Spleen (tissue), 11 donors: Measurements from ENCODE around the gene KCTD5. TPM values are rescaled to one million over a fixed set of nuclear protein-coding genes. Genes with fewer than 3 reads are reported as not detected.
A peak's percentile ranks its signal among the peaks of the same experiment; 100 is the strongest.

Experiments used
- DNase-seq: peaks from one replicate; pipeline ENCODE4 v3.0.0-alpha.2; 2020
- H3K27ac ChIP-seq, 8 donors: fragments of 200-600 bp; sonication (generic) in 7 of 8; 1 replicate in 4 of 8; 2 replicates in 4 of 8; pipeline versions ENCODE4 v1.5.0 to v1.8.0; 2016 to 2021; ENCODE audit warnings: inconsistent platforms in 4 of 8, mild to moderate bottlenecking in 4 of 8, moderate library complexity in 1 of 8
- H3K27me3 ChIP-seq, 7 donors: fragments of 200-600 bp; sonication (generic) in 6 of 7; replicated peaks in 1 of 7; 1 replicate in 4 of 7; 2 replicates in 3 of 7; pipeline versions ENCODE4 v1.5.0 to v1.8.0; 2016 to 2021; ENCODE audit warnings: inconsistent platforms in 3 of 7, mild to moderate bottlenecking in 1 of 7
- H3K36me3 ChIP-seq, 6 donors: fragments of 200-600 bp; sonication (generic) in 5 of 6; 1 replicate in 4 of 6; 2 replicates in 2 of 6; pipeline versions ENCODE4 v1.5.0 to v1.8.0; 2016 to 2021; ENCODE audit warnings: inconsistent platforms in 2 of 6
- H3K4me1 ChIP-seq, 6 donors: fragments of 200-600 bp; sonication (generic) in 5 of 6; 1 replicate in 3 of 6; 2 replicates in 3 of 6; pipeline versions ENCODE4 v1.5.0 to v1.8.0; 2016 to 2021; ENCODE audit warnings: inconsistent platforms in 3 of 6
- H3K4me3 ChIP-seq, 8 donors: fragments of 200-600 bp; sonication (generic) in 7 of 8; 1 replicate in 4 of 8; 2 replicates in 4 of 8; pipeline versions ENCODE4 v1.5.0 to v1.8.0; 2016 to 2021; ENCODE audit warnings: inconsistent platforms in 4 of 8, mild to moderate bottlenecking in 4 of 8, moderate library complexity in 2 of 8
- H3K9me3 ChIP-seq, 8 donors: fragments of 200-600 bp; sonication (generic) in 7 of 8; 1 replicate in 4 of 8; 2 replicates in 4 of 8; pipeline versions ENCODE4 v1.5.0 to v1.8.0; 2016 to 2021; ENCODE audit warnings: inconsistent platforms in 4 of 8
- POLR2A ChIP-seq, 3 donors: fragments of 450-650 bp; IDR thresholded peaks; one replicate each; pipeline ENCODE4 v1.5.1; 2017; ENCODE audit warnings: antibody characterized with exemption in 3 of 3, mild to moderate bottlenecking in 1 of 3
- POLR2AphosphoS5 ChIP-seq, 3 donors: sonication (generic); formaldehyde crosslinking; IDR thresholded peaks; one replicate each; pipeline ENCODE4 v1.5.1; 2017; ENCODE audit warnings: antibody characterized with exemption in 3 of 3
- WGBS, 5 donors: extraction: QIAGEN DNeasy Blood & Tissue Kit in 3 of 5; methylation state at CpG; one replicate each; pipeline versions ENCODE4 v1.1.5 to v1.1.7; 2013 to 2018; 5-methylcytosine and 5-hydroxymethylcytosine counted together
- intact Hi-C: fragments of 100-400 bp; cut with DNase I; formaldehyde crosslinking; loops from one replicate; pipeline ENCODE4 v1.15.0; 2023; ENCODE audit warnings: low total_unique reads
- polyA plus RNA-seq, 3 donors: library from polyadenylated mRNA; stranded (reverse); fragments of 200-250 nt; gene quantifications; one replicate each; pipeline ENCODE4 v1.2.1, GENCODE V29; 2013
- total RNA-seq, 7 donors: library from RNA; depleted of rRNA in 3 of 7; stranded (reverse); fragments of >200 nt in 3 of 7; fragmentation: NEBNext Ultra II Directional in 4 of 7; extraction: Animal tissue kit (Norgen Biotek cat#: 25700) in 4 of 7; gene quantifications; one replicate each; pipeline versions ENCODE4 v1.1.0 to v1.2.1, GENCODE V29; 2016 to 2021
- TF ChIP-seq, protein P1 (sequence below), 11 experiments: fragments of 200-600 bp in 7 of 11; fragments of 450-650 bp in 4 of 11; sonication (generic) in 4 of 11; IDR thresholded peaks in 8 of 11; conservative IDR thresholded peaks in 3 of 11; 1 replicate in 7 of 11; 2 replicates in 4 of 11; pipeline versions ENCODE4 v1.4.0 to v1.8.0; 2016 to 2021; ENCODE audit warnings: antibody characterized with exemption in 11 of 11, inconsistent platforms in 4 of 11, mild to moderate bottlenecking in 1 of 11
- donor health status: healthy with polysubstance abuse.
- donor health status: DM: no; HTN: no; CAD: no; lungs with moderate emphysema.
- donor health status: DM: no; HTN: no; CAD: no.
- donor health status: Bipolar disorder and iron deficiency.
- donor health status: healthy.
- donor health status: DM: no; HTN: no; CAD: no.
- donor health status: DM: yes; HTN: yes; CAD: no.

Gene KCTD5
- total and polyA plus RNA-seq, 10 donors: 13.1 to 32.1 (median 26.5) TPM

- Histone ChIP-seq H3K4me3 (no peak overlapping the region), H3K27me3 (no peaks in the 10 kb centered on the region), H3K27ac (no peak overlapping the region), H3K4me1 (peaks cover 12 to 57% (median 46%) of the 10 kb centered on the region in 6 donors), H3K9me3 (no peaks in the 10 kb centered on the region), H3K36me3 (peaks cover 0 to 40% (median 25%) of the 10 kb centered on the region in 6 donors)
- no peak for DNase-seq
- WGBS, 5 donors: 92 to 95% (median 94%) methylated on average over 11 of the region's 11 CpGs
- intact Hi-C loops: no loop called here
- TF ChIP-seq POLR2AphosphoS5 (IDR thresholded peaks at IDR 0.05) (no peak), POLR2A (IDR thresholded peaks at IDR 0.05) (no peak)
- TF ChIP-seq, protein P1, sequence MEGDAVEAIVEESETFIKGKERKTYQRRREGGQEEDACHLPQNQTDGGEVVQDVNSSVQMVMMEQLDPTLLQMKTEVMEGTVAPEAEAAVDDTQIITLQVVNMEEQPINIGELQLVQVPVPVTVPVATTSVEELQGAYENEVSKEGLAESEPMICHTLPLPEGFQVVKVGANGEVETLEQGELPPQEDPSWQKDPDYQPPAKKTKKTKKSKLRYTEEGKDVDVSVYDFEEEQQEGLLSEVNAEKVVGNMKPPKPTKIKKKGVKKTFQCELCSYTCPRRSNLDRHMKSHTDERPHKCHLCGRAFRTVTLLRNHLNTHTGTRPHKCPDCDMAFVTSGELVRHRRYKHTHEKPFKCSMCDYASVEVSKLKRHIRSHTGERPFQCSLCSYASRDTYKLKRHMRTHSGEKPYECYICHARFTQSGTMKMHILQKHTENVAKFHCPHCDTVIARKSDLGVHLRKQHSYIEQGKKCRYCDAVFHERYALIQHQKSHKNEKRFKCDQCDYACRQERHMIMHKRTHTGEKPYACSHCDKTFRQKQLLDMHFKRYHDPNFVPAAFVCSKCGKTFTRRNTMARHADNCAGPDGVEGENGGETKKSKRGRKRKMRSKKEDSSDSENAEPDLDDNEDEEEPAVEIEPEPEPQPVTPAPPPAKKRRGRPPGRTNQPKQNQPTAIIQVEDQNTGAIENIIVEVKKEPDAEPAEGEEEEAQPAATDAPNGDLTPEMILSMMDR (IDR thresholded peaks at IDR 0.05 in 8 of 11, conservative IDR thresholded peaks at IDR 0.05 in 3 of 11): no peak
Measured at GRCh38 chr16:2690852-2691251, 8.5 kb downstream of the KCTD5 start.

- peaks cover 12 to 56% (median 45%) of the 10 kb centered on the region in 6 donors for H3K4me1 ChIP-seq
- H3K36me3 ChIP-seq: peaks cover 0 to 47% (median 27%) of the 10 kb centered on the region in 6 donors
- no peak overlapping the region for H3K4me3 ChIP-seq
- 88 to 93% (median 91%) methylated on average over 20 to 29 of the region's 29 CpGs for WGBS, 5 donors
- DNase-seq: no peak
- TF ChIP-seq, protein P1 (IDR thresholded peaks at IDR 0.05 in 8 of 11, conservative IDR thresholded peaks at IDR 0.05 in 3 of 11): no peak
- no peak for TF ChIP-seq POLR2A (IDR thresholded peaks at IDR 0.05)
- TF ChIP-seq POLR2AphosphoS5 (IDR thresholded peaks at IDR 0.05): peak in 1 of 3 donors; percentile 35
- peak overlapping the region in 1 of 8 donors; percentile 33 for H3K27ac ChIP-seq
- H3K9me3 ChIP-seq: no peaks in the 10 kb centered on the region
- intact Hi-C loops: no loop called here
- no peaks in the 10 kb centered on the region for H3K27me3 ChIP-seq
Measured at GRCh38 chr16:2691491-2692248, 9.3 kb downstream of the KCTD5 start.

DNA sequence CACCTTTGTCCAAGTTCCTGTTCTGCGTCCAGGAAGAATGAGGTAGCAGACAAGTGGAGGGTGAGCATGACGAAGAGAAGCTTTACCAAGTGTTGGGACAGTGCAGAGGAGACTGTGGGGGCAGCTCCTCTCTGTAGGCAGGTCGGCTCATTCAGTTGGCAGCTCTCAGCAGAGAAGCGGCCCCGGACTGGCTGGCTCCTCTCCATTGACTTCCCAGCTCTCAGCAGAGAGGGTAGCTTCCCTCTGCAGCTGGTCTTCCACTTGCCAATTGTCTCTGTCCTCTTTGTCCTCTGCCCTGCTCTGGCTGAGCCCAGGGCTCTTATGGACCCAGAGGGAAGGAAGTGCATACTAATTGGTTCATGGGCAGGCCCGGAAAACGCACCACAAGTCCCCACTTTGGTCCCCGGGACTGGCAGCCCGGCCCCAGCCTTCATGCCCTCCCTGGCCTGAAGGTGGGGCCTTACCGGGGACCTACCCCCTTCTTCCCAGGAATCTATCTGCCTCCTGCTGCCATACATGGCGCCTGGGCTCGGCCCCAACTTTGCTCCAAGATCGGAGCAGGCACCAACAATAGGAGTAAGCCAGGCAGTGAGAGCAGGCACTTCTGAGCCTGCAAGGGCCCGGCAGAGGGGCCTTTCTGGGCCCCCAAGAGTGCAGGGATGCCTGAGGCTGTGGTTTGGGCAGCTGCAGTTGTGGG is 10.1 kb downstream of the KCTD5 start:
- TF ChIP-seq POLR2A (IDR thresholded peaks at IDR 0.05): no peak
- TF ChIP-seq POLR2AphosphoS5 (IDR thresholded peaks at IDR 0.05): no peak
- TF ChIP-seq, protein P1 (IDR thresholded peaks at IDR 0.05 in 8 of 11, conservative IDR thresholded peaks at IDR 0.05 in 3 of 11): no peak
- H3K36me3 ChIP-seq: peaks cover 0 to 55% (median 34%) of the 10 kb centered on the region in 6 donors
- intact Hi-C loops: no loop called here
- no peaks in the 10 kb centered on the region for H3K27me3 ChIP-seq
- WGBS, 5 donors: 70 to 81% (median 78%) methylated on average over 13 to 14 of the region's 14 CpGs
- peaks cover 5 to 49% (median 38%) of the 10 kb centered on the region in 6 donors for H3K4me1 ChIP-seq
- DNase-seq: no peak
- no peak overlapping the region for H3K4me3 ChIP-seq
- H3K9me3 ChIP-seq: no peaks in the 10 kb centered on the region
- H3K27ac ChIP-seq: peak overlapping the region in 2 of 8 donors; percentile 8 to 33
